ENCODE results near the gene ZNF470.
A peak's percentile ranks its signal among the peaks of the same experiment; 100 is the strongest.

ZNF470 gene

GRCh38 chr19:56619121-56619520, 51.9 kb downstream of the ZNF470 start:
- no peak for TF ChIP-seq CTCF (IDR thresholded peaks at IDR 0.05; ENCODE audit: low read depth, low read length)
- no peak for DNase-seq (ENCODE audit: low read depth in 2 of 2)
- H3K4me3 ChIP-seq (replicated peaks in 1 of 2; ENCODE audit: low read depth in 2 of 2, low read length in 2 of 2), result no peak overlapping the region

- TF ChIP-seq CTCF (IDR thresholded peaks at IDR 0.05; ENCODE audit: low read depth, low read length), result no peak
- H3K4me3 ChIP-seq (replicated peaks in 1 of 2; ENCODE audit: low read depth in 2 of 2, low read length in 2 of 2), result no peak overlapping the region
- no peak for DNase-seq (ENCODE audit: low read depth in 2 of 2)
Observed at GRCh38 chr19:56622374-56622773, 55.1 kb downstream of the ZNF470 start.

- TF ChIP-seq CTCF (IDR thresholded peaks at IDR 0.05; ENCODE audit: low read depth, low read length), result no peak
Observed at GRCh38 chr19:56623006-56623405, 55.7 kb downstream of the ZNF470 start.

GRCh38 chr19:56625708-56626107, 58.4 kb downstream of the ZNF470 start:
- no peak for TF ChIP-seq CTCF (IDR thresholded peaks at IDR 0.05; ENCODE audit: low read depth, low read length)
- H3K4me3 ChIP-seq (replicated peaks in 1 of 2; ENCODE audit: low read depth in 2 of 2, low read length in 2 of 2), result no peak overlapping the region
- no peak for DNase-seq (ENCODE audit: low read depth in 2 of 2)

More at GRCh38 chr19:56623006-56623405, 55.7 kb downstream of the ZNF470 start:
- H3K4me3 ChIP-seq (replicated peaks in 1 of 2; ENCODE audit: low read depth in 2 of 2, low read length in 2 of 2), result no peak overlapping the region
- DNase-seq (ENCODE audit: low read depth in 2 of 2), result no peak

- no peak for TF ChIP-seq CTCF (IDR thresholded peaks at IDR 0.05; ENCODE audit: low read depth, low read length)
- no peak for DNase-seq (ENCODE audit: low read depth in 2 of 2)
- H3K4me3 ChIP-seq (replicated peaks in 1 of 2; ENCODE audit: low read depth in 2 of 2, low read length in 2 of 2), result no peak overlapping the region
Observed at GRCh38 chr19:56633021-56633420, 65.8 kb downstream of the ZNF470 start.

GRCh38 chr19:56637976-56638555, 70.8 kb downstream of the ZNF470 start:
- TF ChIP-seq CTCF (IDR thresholded peaks at IDR 0.05; ENCODE audit: low read depth, low read length), result no peak
- peak; percentile 69 to 85 for DNase-seq (ENCODE audit: low read depth in 2 of 2)

More at GRCh38 chr19:56637976-56638555, 70.8 kb downstream of the ZNF470 start:
- H3K4me3 ChIP-seq (replicated peaks in 1 of 2; ENCODE audit: low read depth in 2 of 2, low read length in 2 of 2), result no peak overlapping the region
